Choroid plexus epithelial cell (primary cell): ENCODE data around the gene RTF1.

Source experiments
- DNase-seq: peaks from one replicate; pipeline ENCODE4 v3.0.0-alpha.2; 2010; ENCODE audit warnings: low read depth
- H3K4me3 ChIP-seq: 2 replicates; pipeline ENCODE4 v1.5.1; 2011; ENCODE audit warnings: low read depth, mild to moderate bottlenecking, control low read depth, low read length, moderate library complexity
- CTCF ChIP-seq: conservative IDR thresholded peaks from 2 replicates; pipeline ENCODE4 v1.5.1; 2011; ENCODE audit warnings: low read depth, mild to moderate bottlenecking, control low read depth, inconsistent platforms, low read length, moderate library complexity

Gene RTF1

DNA sequence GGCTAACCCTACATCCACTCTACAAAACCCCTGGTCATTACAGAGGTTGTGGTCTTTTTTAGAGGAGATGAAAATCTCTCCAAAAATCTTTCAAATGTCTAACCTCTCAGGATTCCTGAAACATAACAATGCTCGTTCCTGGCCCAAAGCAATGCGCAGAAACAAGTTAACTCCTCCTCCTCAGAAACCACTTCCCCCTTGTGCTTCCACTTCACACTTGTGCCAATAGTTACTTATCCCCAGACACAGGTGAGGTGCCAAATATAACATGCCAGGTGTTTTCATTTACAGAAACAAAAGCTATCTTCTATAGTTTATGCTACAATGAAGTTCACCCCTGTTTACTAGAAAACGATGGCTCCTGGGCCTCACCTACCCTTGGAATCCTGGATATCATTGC is 20.8 kb upstream of the RTF1 start:
- no peak for TF ChIP-seq CTCF
- H3K4me3 ChIP-seq = no peak overlapping the region

DNA sequence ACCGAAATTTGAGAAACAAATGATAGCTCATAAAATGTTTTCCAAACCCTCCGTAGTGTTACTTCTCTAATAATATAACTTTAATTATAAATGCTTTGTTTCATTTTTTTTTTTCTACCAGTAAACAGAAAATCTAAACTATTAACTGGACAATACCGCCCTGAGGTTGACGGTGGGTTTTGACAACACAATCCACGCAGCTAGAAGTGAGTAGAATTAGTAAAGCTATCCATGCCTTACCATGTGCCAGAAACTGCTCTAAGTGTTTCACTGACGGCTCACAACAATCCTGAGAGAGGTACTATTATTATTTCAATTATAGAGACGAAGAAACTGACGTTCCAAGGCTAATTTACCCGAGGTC is 15.0 kb upstream of the RTF1 start:
- H3K4me3 ChIP-seq = peak overlapping the region; percentile 99
- DNase-seq = no peak
- no peak for TF ChIP-seq CTCF

More for the DNA sequence above, 20.8 kb upstream of the RTF1 start:
- DNase-seq = no peak

DNA sequence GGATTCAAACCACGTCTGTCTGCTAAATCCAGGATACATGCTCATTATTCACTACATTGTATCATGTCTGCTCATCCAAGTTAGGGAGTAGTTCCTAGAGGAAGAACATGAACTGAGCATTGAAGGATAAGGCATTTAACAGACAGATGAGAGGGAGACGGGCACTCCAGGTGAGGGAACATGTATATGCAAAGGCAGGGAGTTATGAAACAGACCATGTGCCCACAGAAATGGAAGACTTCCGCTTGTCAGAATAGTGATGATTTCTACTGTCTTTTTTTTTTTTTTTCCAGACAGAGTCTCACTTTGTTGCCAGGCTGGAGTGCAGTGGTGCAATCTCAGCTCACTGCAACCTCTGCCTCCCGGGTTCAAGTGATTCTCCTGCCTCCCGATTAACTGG is 9.6 kb upstream of the RTF1 start:
- no peak for TF ChIP-seq CTCF
- no peak for DNase-seq
- no peak overlapping the region for H3K4me3 ChIP-seq

DNA sequence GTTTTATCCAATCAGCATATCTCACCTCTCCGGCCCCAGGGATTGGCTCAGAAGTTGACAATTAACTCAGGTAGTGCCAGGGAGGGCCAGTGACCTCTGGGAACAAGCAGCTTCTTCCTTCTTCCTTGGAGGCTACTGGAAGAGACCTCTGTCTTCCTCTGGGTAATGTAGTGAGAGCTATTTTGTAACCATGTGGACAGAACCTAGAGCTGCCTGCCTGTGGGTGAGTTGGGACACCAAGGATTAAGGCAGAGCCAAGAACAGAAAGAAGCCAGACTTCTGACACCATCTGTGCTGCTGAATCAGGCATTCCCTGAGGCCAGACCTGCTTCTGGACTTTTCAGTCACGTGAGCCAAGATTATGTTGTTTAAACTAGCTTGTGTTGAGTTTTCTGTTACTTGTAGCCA is 8.7 kb upstream of the RTF1 start:
- H3K4me3 ChIP-seq = no peak overlapping the region
- DNase-seq = peak; percentile 68

GRCh38 chr15:41411031-41411430 is 5.9 kb upstream of the RTF1 start:
- DNase-seq = no peak
- TF ChIP-seq CTCF = no peak
- H3K4me3 ChIP-seq = no peak overlapping the region

More for the DNA sequence above, 8.7 kb upstream of the RTF1 start:
- no peak for TF ChIP-seq CTCF

- no peak for DNase-seq
- no peak for TF ChIP-seq CTCF
- H3K4me3 ChIP-seq = no peak overlapping the region
These were observed 5.5 kb upstream of the RTF1 start for GRCh38 chr15:41411441-41411840.

DNA sequence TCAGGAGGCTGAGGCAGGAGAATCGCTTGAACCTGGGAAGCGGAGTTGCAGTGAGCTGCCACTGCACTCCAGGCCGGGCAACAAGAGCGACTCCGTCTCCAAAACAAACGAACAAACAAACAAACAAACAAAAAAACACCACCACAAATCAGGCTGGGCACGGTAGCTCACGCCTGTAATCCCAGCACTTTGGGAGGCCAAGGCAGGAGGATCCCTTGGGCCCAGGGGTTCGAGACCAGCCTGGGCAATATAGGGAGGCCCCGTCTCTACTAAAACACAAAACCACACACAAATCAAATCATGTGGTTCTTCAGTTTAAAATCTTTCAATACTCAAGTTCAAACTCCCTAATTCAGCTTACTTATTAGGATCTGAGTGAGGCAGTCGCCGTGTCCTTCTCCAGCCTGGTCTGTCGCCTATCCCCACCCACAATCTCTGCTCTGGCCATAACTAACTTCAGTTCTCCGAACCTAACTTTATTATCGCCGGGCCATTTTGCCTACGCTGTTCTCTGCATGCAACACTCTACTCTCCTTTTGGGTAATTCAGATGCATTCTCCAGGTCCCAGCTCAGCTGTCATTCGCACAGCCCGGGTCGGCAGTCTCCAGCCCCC is 660 bp upstream of the RTF1 start:
- TF ChIP-seq CTCF = no peak
- DNase-seq = no peak
- peak overlapping the region; percentile 92 for H3K4me3 ChIP-seq
